Right lobe of liver (tissue), 4 donors: ENCODE data around the gene CACNA1C.

Experiments
- CTCF ChIP-seq, 4 donors: fragments of 200-600 bp in 3 of 4; fragments of 450-650 bp in 1 of 4; IDR thresholded peaks; one replicate each; pipeline versions ENCODE4 v1.5.1 to v1.8.0; 2016 to 2022; ENCODE audit warnings: antibody characterized with exemption in 4 of 4, mild to moderate bottlenecking in 2 of 4
- POLR2A ChIP-seq: fragments of 450-650 bp; IDR thresholded peaks from one replicate; pipeline ENCODE4 v1.6.1; 2017; ENCODE audit warnings: antibody characterized with exemption, mild to moderate bottlenecking
- donor health status: DM: no; HTN: no; CAD: no.
- donor health status: DM: no; HTN: no; CAD: no.
- donor health status: DM: no; HTN: yes; CAD: no.

GRCh38 chr12:2687726-2688125 is 634.9 kb downstream of the CACNA1C start:
- no peak for TF ChIP-seq CTCF (IDR thresholded peaks at IDR 0.05)
- no peak for TF ChIP-seq POLR2A
